NCI-H2196 treated with DMSO at 0.1 percent for 48 hours (cell line): ENCODE data around the gene RAB36.

Experiments
- DNase-seq: peaks from one replicate; lab custom pipeline; 2025; ENCODE audit not compliant: unreplicated experiment; lab: John Stamatoyannopoulos, UW

Gene RAB36

GRCh38 chr22:23157560-23158515, 12.6 kb downstream of the RAB36 start:
- DNase-seq = no peak

- no peak for DNase-seq
Measured at GRCh38 chr22:23158516-23159290, 13.4 kb downstream of the RAB36 start.

- DNase-seq = no peak
Measured at GRCh38 chr22:23159291-23159630, 14.0 kb downstream of the RAB36 start.

- DNase-seq = no peak
Measured at GRCh38 chr22:23161029-23161428, 15.8 kb downstream of the RAB36 start.

- DNase-seq = no peak
Measured at GRCh38 chr22:23161574-23161973, 16.3 kb downstream of the RAB36 start.

- DNase-seq = peak; percentile 18
Measured at GRCh38 chr22:23163665-23164064, 18.4 kb downstream of the RAB36 start.

- DNase-seq = no peak
Measured at GRCh38 chr22:23164091-23164490, 18.8 kb downstream of the RAB36 start.

- no peak for DNase-seq
Measured at GRCh38 chr22:23166042-23166831, 21.0 kb downstream of the RAB36 start.

- no peak for DNase-seq
Measured at GRCh38 chr22:23166841-23167616, 21.8 kb downstream of the RAB36 start.

GRCh38 chr22:23168391-23169042, 23.2 kb downstream of the RAB36 start:
- DNase-seq = no peak

GRCh38 chr22:23169043-23169406, 23.7 kb downstream of the RAB36 start:
- no peak for DNase-seq

GRCh38 chr22:23175817-23176644, 30.8 kb downstream of the RAB36 start:
- DNase-seq = no peak

GRCh38 chr22:23176645-23177027, 31.4 kb downstream of the RAB36 start:
- no peak for DNase-seq

GRCh38 chr22:23177197-23177596, 31.9 kb downstream of the RAB36 start:
- no peak for DNase-seq

- DNase-seq = no peak
Measured at GRCh38 chr22:23178512-23179254, 33.4 kb downstream of the RAB36 start.

- DNase-seq = no peak
Measured at GRCh38 chr22:23179381-23180299, 34.4 kb downstream of the RAB36 start.

- DNase-seq = no peak
Measured at GRCh38 chr22:23180301-23180892, 35.1 kb downstream of the RAB36 start, which contains the start of gene BCR. TSS of gene BCR (plus strand) at chr22:23180509. CDS start at chr22:23180961, 452 bp downstream.
